ENCODE results near the gene FXYD5.

The FXYD5 gene

GRCh38 chr19:35154525-35155406 is at the start of gene FXYD5:
TSS of gene FXYD5 (plus strand) at chr19:35154735. CDS start at chr19:35155551, 816 bp downstream.
- peak; percentile 76 for DNase-seq (ENCODE audit: low read depth)

DNA sequence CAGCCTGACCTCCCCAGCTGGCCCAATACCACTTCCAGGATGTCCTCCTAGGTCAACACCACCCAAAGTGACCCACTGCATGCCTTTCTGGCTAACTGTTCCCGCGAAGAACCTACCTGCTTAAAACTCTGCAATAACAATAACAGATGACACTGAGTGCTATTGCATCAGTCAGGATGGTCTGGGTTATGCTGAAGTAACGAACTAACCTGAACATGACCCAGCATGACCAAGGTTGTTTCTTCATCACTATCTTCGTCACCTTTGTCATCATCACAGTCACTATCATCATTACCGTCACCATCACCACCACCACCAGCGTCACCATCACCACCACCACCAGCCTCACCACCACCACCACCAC is 49.5 kb upstream of the FXYD5 start:
- no peak for DNase-seq (ENCODE audit: low read depth)

DNA sequence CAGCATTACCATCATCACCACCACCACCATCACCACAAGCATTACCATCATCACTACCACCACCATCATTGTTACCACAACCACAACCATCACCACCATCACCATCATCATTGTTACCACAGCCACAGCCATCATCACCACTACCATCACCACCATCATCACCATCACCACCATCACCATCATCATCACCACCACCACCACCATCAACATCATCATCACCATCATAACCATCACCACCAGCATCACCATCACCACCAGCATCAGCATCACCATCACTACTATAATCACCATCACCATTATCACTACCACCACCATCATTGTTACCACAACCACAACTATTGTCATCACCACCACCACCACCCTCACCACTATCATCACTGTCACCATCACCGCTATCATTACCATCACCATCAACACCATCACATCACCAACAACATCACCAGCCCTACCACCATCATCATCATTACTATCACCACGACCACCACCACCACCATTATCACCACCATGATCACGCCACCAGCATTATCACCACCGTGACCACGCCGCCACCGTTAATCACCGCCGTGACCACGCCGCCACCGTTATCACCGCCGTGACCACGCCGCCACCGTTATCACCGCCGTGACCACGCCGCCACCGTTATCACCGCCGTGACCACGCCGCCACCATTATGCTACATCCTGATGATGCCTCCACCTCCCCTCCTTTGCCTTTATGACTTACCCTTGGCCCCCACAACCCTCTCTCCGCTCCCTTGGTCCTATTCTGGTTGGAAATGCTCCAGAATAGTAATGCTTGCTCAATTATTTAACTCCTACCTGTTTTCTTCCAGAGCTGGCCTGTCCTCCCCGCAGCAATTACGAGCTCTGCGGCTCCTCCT is 48.9 kb upstream of the FXYD5 start:
- no peak for DNase-seq (ENCODE audit: low read depth)

DNA sequence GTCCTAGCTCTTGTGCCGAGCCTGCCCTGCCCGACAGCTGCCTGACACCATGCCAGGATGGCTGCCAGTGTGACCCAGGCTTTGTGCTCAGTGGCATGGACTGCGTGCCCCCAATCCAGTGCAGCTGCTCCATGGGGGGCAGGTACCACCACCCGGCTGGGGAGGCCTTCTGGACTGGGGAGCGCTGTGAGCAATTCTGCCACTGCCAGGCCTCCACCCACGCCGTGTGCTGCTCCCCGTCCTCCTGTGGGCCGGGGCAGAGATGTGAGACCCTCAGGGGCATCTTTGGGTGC is 48.3 kb upstream of the FXYD5 start:
- no peak for DNase-seq (ENCODE audit: low read depth)

DNA sequence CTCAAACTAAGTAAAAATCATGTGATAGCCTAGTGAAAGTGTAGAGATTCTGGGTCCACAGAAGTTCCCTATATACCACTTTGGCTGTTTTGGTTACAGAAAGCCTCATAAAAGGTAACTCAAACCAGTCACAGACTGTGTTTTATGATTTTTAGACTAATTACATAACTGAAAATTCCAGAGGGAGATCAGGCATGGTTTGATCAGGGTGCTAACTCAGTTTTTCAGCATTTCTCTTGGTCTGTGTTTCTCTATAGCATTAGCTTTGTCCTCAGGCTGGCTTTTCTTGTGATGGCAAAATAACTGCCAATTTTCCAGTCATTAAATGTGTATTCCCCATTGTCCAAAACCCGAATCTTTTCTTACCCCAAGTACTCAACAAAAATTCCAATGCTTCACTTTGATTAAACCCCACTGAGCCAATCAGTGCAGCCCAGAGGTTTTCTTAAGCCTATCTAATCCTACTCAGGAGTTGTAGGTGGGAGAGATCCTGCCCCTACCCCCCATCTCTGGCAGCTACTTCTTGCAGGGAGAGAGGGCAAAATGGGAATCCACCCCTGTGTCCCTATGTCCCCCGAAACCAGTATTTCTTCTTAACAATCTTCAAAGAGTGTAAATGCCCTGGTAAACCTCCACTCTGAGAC is 47.5 kb upstream of the FXYD5 start:
- DNase-seq (ENCODE audit: low read depth): no peak

DNA sequence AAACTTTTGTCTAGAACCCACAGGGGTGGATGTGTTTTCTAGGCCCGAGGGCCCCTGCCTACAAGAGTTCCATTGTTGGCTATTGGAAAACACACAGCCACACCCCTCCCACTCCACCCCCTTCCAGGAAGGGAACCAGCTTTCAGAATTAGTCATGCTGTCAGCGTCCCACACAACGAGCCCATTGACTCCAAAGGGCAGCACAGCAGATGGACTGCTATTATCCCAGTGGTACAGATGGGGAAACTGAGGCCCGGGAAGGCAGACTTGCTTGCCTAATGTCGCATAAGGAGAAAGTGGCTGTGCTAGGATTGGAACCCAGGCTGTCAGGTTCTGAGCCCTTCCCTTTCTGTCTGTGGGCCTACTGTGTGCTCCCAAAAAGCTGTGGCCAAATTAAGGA is 47.0 kb upstream of the FXYD5 start:
- DNase-seq (ENCODE audit: low read depth): no peak

DNA sequence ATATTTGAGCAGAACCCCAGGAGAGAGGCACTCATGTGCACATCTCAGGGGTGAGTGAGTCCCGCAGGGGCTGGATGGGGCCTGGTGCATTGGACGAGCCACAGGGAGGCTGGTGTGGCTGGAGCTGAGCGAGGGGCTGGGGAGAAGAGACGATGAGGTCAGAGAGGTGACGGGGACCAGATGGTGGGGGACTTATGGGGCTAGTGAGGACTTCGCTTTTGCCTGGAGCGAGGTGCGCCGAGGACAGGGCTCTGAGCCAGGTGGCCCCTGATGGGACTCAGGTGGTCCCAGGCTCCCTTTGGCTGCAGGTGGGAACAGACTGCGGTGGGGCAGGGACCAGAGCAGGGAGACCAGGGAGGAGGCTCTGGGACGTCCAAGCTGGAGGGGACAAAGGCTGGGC is 45.8 kb upstream of the FXYD5 start:
- no peak for DNase-seq (ENCODE audit: low read depth)

GRCh38 chr19:35109395-35110112 is 45.0 kb upstream of the FXYD5 start:
- no peak for DNase-seq (ENCODE audit: low read depth)

DNA sequence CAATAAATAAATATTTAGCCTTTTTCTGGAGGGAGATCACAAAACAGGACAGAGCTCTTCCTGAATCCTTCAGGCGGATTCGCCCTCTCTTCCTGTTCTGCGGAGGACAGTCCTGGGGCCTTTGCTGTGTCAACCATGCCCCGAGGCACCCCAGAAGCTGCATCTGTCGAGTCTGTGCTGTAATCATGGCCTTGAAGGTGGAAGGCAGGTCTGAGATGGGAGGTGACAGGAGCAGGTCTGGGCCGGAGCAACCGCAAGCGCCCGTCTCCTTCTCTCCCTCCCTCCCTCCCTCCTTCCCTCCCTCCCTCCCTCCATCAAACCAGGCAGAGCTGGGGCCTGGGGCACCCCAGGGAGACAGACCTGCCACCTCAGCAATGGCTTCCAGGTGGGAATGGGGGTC is 43.6 kb upstream of the FXYD5 start:
- no peak for DNase-seq (ENCODE audit: low read depth)

GRCh38 chr19:35112995-35113688 is 41.4 kb upstream of the FXYD5 start:
- no peak for DNase-seq (ENCODE audit: low read depth)

GRCh38 chr19:35114353-35115176 is 40.0 kb upstream of the FXYD5 start:
- peak; percentile 55 for DNase-seq (ENCODE audit: low read depth)

GRCh38 chr19:35115177-35115951 is 39.2 kb upstream of the FXYD5 start, which contains the start of gene FXYD3:
TSS of gene FXYD3 (plus strand) at chr19:35115823. CDS start at chr19:35119377, 3,554 bp downstream.
- DNase-seq (ENCODE audit: low read depth): no peak

- DNase-seq (ENCODE audit: low read depth): no peak
These were observed 38.3 kb upstream of the FXYD5 start for GRCh38 chr19:35116072-35116801.

DNA sequence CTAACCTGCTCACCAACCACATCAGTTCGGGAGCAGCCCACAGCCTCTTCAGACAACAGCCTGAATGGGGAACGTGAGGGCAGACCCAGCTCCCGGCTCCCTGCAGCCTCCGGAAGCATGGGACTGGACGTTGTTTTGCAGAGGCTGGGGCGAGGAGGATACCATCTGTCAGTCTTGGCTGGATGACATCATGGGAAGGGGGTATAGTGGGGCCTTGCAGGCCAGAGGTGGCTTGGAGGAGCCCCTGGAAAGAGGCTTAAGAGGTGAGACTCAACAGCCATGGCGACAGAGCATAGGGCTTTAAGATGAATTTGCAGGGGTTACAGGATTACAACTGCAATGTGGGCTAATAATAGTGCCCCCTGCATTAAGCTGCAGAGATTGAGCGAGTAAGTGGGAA is 37.4 kb upstream of the FXYD5 start:
- no peak for DNase-seq (ENCODE audit: low read depth)

DNA sequence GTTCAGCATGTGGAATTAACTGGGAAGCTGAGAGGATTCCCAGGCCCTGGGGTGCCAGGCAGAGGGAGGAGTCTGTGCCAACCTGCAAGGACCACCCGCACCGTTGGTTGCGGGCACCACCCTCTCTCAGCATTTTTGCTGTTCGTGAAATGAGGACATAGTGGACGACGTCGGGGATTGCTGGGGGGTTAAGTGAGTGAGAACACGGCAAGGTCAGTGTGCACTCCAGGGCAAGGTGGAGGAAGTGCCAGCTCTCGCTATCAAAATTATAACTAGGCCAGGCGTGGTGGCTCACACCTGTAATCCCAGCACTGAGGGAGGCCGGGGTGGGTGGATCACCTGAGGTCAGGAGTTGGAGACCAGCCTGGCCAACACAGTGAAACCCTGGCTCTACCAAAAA is 36.7 kb upstream of the FXYD5 start:
- no peak for DNase-seq (ENCODE audit: low read depth)

- no peak for DNase-seq (ENCODE audit: low read depth)
These were observed 36.1 kb upstream of the FXYD5 start for GRCh38 chr19:35118268-35119020.

- no peak for DNase-seq (ENCODE audit: low read depth)
These were observed 35.4 kb upstream of the FXYD5 start for GRCh38 chr19:35119091-35119490.

DNA sequence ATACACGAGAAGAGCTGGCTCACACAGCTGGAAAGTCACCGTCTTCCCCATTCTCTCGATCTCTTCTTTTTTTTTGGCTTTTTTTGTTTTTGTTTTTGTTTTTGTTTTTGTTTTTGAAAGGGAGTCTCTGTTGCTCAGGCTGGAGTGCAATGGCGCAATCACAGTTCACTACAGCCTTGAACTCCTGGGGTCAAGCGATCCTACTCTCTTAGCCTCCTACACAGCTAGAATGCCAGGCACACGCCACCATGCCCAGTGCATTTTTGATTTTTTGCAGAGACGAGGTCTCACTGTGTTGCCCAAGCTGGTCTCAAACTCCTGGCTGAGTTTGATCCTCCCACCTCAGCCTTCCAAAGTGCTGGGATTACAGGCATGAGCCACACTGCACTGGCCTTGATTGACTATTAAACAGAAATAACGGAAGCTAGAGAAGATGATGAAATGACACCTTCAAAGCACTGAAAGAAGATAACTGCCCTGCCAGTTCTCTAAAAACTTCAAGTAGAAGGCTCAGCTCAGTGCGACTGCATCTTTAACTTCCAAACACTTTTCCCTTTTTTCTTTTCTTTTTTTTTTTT is 34.9 kb upstream of the FXYD5 start:
- DNase-seq (ENCODE audit: low read depth): no peak

All from activated T-helper 9 cell treated with anti-CD3 and anti-CD28 coated beads, Interleukin-2, amount 50 U/mL, for 16 hours (primary cell).